ENCODE data around the gene GRIK3.

GRCh38 chr1:36953061-36953460 is 81.3 kb downstream of the GRIK3 start:
- TF ChIP-seq POLR2A (IDR thresholded peaks at IDR 0.05) (no peak), CTCF (IDR thresholded peaks at IDR 0.05) (no peak)

All from right lobe of liver (tissue), 4 donors.